Peyer's patch (tissue), 4 donors: Measurements from ENCODE around the gene MMD.

Experiments used
- CTCF ChIP-seq, 6 experiments: fragments of 450-650 bp in 4 of 6; fragments of 200-600 bp in 2 of 6; sonication (generic) in 1 of 6; IDR thresholded peaks; one replicate each; pipeline ENCODE4 v1.5.1; 2017 to 2019; ENCODE audit warnings: antibody characterized with exemption in 6 of 6, mild to moderate bottlenecking in 3 of 6, moderate library complexity in 1 of 6
- POLR2A ChIP-seq, 2 donors: fragments of 450-650 bp; IDR thresholded peaks; one replicate each; pipeline ENCODE4 v1.5.1; 2017; ENCODE audit warnings: antibody characterized with exemption in 2 of 2, mild to moderate bottlenecking in 2 of 2, moderate library complexity in 2 of 2

GRCh38 chr17:55345132-55345531 lies 76.5 kb downstream of the MMD start:
- TF ChIP-seq CTCF (IDR thresholded peaks at IDR 0.05) (no peak), POLR2A (IDR thresholded peaks at IDR 0.05) (no peak)
